ENCODE results near the gene COMMD8.

- peak in 2 of 4 donors; percentile 13 to 20 for TF ChIP-seq CTCF (IDR thresholded peaks at IDR 0.05)
- TF ChIP-seq POLR2A (IDR thresholded peaks at IDR 0.05), result no peak
Observed at GRCh38 chr4:47510506-47511143, 47.1 kb upstream of the COMMD8 start.
